ENCODE measurements around the gene COG5.

DNA sequence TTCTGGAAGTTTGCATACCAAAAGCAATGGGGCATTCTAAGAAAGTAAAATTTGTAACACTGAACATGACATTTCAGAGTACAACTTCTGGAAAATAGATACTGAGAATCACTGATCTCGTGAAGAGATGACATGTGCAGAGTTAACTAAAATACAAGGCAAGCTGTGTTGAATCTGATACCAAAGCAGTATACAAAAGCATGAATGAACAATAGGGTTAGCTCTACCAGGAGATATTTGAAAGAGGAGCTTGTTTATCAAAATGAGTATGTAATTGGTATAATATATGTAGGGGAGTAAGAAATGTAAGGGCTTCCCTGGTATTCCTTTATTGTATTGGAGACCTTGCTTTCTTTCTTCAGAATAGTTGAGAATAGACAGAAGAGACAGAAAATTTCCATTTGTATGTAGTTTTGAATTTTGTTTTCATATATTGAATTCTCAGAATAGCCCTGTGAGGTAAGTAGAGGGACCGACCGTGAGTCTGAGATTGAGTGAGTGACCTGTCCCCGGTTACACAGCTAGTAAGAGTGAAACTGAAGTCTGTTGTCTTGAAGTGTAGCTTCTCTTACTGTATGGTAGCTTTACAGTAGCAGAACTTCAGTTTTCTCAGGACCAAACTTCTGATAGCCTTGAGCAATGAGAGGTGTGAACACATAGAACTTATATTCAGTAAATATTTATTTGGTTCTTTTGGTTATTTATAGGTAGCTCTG lies 389.9 kb downstream of the COG5 start:
- no peak for TF ChIP-seq CTCF (IDR thresholded peaks at IDR 0.05; ENCODE audit: low read depth, low read length, poor library complexity, severe bottlenecking)
- no peak for TF ChIP-seq EZH2phosphoT487 (IDR thresholded peaks at IDR 0.05; ENCODE audit: borderline replicate concordance, low read length)

Data from DOHH2 (cell line).